H1 (cell line): ENCODE results near the gene TP53RK. TPM values are rescaled to one million over a fixed set of nuclear protein-coding genes. Genes with fewer than 3 reads are reported as not detected.

Experiments
- CTCF ChIA-PET: fragments of 300-600 bp; sonication (Branson Sonifier 250); formaldehyde crosslinking; loops from one replicate; lab custom pipeline; 2021; ENCODE audit not compliant: partially characterized antibody; lab: Charles Lee
- POLR2A ChIA-PET: fragments of 300-600 bp; sonication (Branson Sonifier 250); formaldehyde crosslinking; loops from one replicate; lab custom pipeline; 2021; ENCODE audit warnings: inconsistent platforms; ENCODE audit not compliant: partially characterized antibody; lab: Charles Lee
- DNase-seq, 2 experiments: peaks; one replicate each; pipeline versions ENCODE4 v3.0.0 to v3.0.0-alpha.2; 2010 to 2022; ENCODE audit warnings: low spot score in 2 of 2, low read depth in 1 of 2, mixed read lengths in 1 of 2
- FAIRE-seq: peaks from 2 replicates; lab custom pipeline; 2011; peaks lifted over from hg19 to GRCh38; lab: Jason Lieb, UNC
- H2AFZ ChIP-seq: 2 replicates; pipeline ENCODE4 v1.8.1; 2012; ENCODE audit warnings: low read length, inconsistent platforms
- H2AK5ac ChIP-seq: 2 replicates; pipeline ENCODE4 v1.6.1; 2013; ENCODE audit warnings: low read depth, low read length
- H2BK120ac ChIP-seq: replicated peaks from 2 replicates; pipeline ENCODE3; 2013; ENCODE audit warnings: low read depth, low read length, inconsistent platforms
- H2BK12ac ChIP-seq: 2 replicates; pipeline ENCODE4 v1.6.1; 2013; ENCODE audit warnings: low read depth, low read length
- H2BK15ac ChIP-seq: 2 replicates; pipeline ENCODE4 v1.6.1; 2013; ENCODE audit warnings: low read length
- H2BK20ac ChIP-seq: 2 replicates; pipeline ENCODE4 v1.6.1; 2013; ENCODE audit warnings: low read length
- H2BK5ac ChIP-seq: 2 replicates; pipeline ENCODE4 v1.6.1; 2013; ENCODE audit warnings: low read depth, low read length
- H3K14ac ChIP-seq: 2 replicates; pipeline ENCODE4 v1.6.1; 2013; ENCODE audit warnings: inconsistent platforms; ENCODE audit not compliant: insufficient read length
- H3K18ac ChIP-seq: 2 replicates; pipeline ENCODE4 v1.6.1; 2013; ENCODE audit warnings: low read length; ENCODE audit errors: extremely low read depth
- H3K23ac ChIP-seq: 2 replicates; pipeline ENCODE4 v1.6.1; 2013; ENCODE audit warnings: inconsistent platforms; ENCODE audit not compliant: insufficient read length
- H3K23me2 ChIP-seq: 2 replicates; pipeline ENCODE4 v1.6.1; 2013; ENCODE audit warnings: low read depth, low read length
- H3K27ac ChIP-seq: 2 replicates; pipeline ENCODE4 v1.6.1; 2011; ENCODE audit warnings: low read depth, low read length, inconsistent platforms
- H3K27me3 ChIP-seq, 4 experiments: replicated peaks in 1 of 4; 1 replicate in 1 of 4; 2 replicates in 3 of 4; pipeline versions ENCODE4 v1.6.1 to v1.8.1; 2011 to 2013; ENCODE audit warnings: low read length in 3 of 4, mild to moderate bottlenecking in 3 of 4, inconsistent platforms in 2 of 4, mixed read lengths in 2 of 4, moderate library complexity in 1 of 4; ENCODE audit not compliant: control insufficient read depth in 3 of 4, insufficient read depth in 3 of 4; ENCODE audit errors: extremely low read depth in 1 of 4
- H3K36me3 ChIP-seq, 4 experiments: 2 replicates each; pipeline versions ENCODE4 v1.6.1 to v1.8.1; 2011 to 2013; ENCODE audit warnings: mild to moderate bottlenecking in 4 of 4, low read length in 3 of 4, moderate library complexity in 2 of 4, control low read depth in 1 of 4, inconsistent platforms in 1 of 4; ENCODE audit not compliant: insufficient read depth in 4 of 4, control insufficient read depth in 2 of 4
- H3K4ac ChIP-seq: replicated peaks from 2 replicates; pipeline ENCODE3; 2013; ENCODE audit warnings: low read length, low read depth, mixed read lengths, inconsistent platforms; ENCODE audit not compliant: insufficient read length
- H3K4me1 ChIP-seq, 4 experiments: replicated peaks in 1 of 4; 1 replicate in 1 of 4; 2 replicates in 3 of 4; pipeline versions ENCODE4 v1.6.1 to v1.8.1; 2011 to 2013; ENCODE audit warnings: low read length in 3 of 4, inconsistent platforms in 2 of 4, mixed read lengths in 1 of 4; ENCODE audit not compliant: insufficient read depth in 4 of 4, control insufficient read depth in 3 of 4
- H3K4me2 ChIP-seq, 2 experiments: 2 replicates each; pipeline versions ENCODE4 v1.6.1 to v1.8.1; 2011 to 2013; ENCODE audit warnings: low read depth in 2 of 2, low read length in 2 of 2, control low read depth in 1 of 2, inconsistent platforms in 1 of 2, mild to moderate bottlenecking in 1 of 2; ENCODE audit not compliant: insufficient read depth in 1 of 2
- H3K4me3 ChIP-seq, 4 experiments: fragments of 200-600, 300-600 bp in 1 of 4; sonication (generic), shearing (Covaris generic), sonication (Bioruptor Twin) in 1 of 4; 2 replicates each; pipeline versions ENCODE4 v1.5.1 to v1.8.1; 2011 to 2016; ENCODE audit warnings: low read length in 4 of 4, low read depth in 3 of 4, control low read depth in 2 of 4, inconsistent platforms in 2 of 4, mild to moderate bottlenecking in 2 of 4, mixed read lengths in 1 of 4, moderate library complexity in 1 of 4; ENCODE audit not compliant: insufficient read depth in 2 of 4; ENCODE audit errors: extremely low read depth in 1 of 4
- H3K56ac ChIP-seq: replicated peaks from 2 replicates; pipeline ENCODE3; 2013; ENCODE audit warnings: low read depth, mild to moderate bottlenecking, mixed read lengths, low read length, inconsistent platforms; ENCODE audit not compliant: insufficient read length
- H3K79me1 ChIP-seq: 2 replicates; pipeline ENCODE4 v1.6.1; 2013; ENCODE audit warnings: low read depth, low read length, control low read depth
- H3K79me2 ChIP-seq, 2 experiments: 2 replicates each; pipeline versions ENCODE4 v1.6.1 to v1.8.1; 2012 to 2013; ENCODE audit warnings: low read length in 2 of 2, mild to moderate bottlenecking in 2 of 2, inconsistent platforms in 1 of 2; ENCODE audit not compliant: insufficient read depth in 2 of 2, control insufficient read depth in 1 of 2
- H3K9ac ChIP-seq, 4 experiments: replicated peaks in 1 of 4; 1 replicate in 1 of 4; 2 replicates in 3 of 4; pipeline versions ENCODE4 v1.6.1 to v1.8.1; 2011 to 2013; ENCODE audit warnings: low read depth in 3 of 4, low read length in 3 of 4, control low read depth in 2 of 4, mild to moderate bottlenecking in 2 of 4, moderate library complexity in 2 of 4, inconsistent platforms in 1 of 4; ENCODE audit errors: extremely low read depth in 1 of 4
- H3K9me3 ChIP-seq, 2 experiments: 2 replicates each; pipeline versions ENCODE4 v1.6.1 to v1.8.1; 2012 to 2013; ENCODE audit warnings: mild to moderate bottlenecking in 2 of 2, moderate library complexity in 2 of 2, control low read depth in 1 of 2, inconsistent platforms in 1 of 2, low read depth in 1 of 2, low read length in 1 of 2, mixed read lengths in 1 of 2; ENCODE audit not compliant: insufficient read depth in 2 of 2
- H4K20me1 ChIP-seq, 2 experiments: replicated peaks in 1 of 2; 2 replicates each; pipeline versions ENCODE3 to v1.8.1; 2011 to 2013; ENCODE audit warnings: inconsistent platforms in 2 of 2, low read length in 2 of 2, mild to moderate bottlenecking in 1 of 2; ENCODE audit not compliant: insufficient read depth in 2 of 2, control insufficient read depth in 1 of 2
- H4K5ac ChIP-seq: 2 replicates; pipeline ENCODE4 v1.6.1; 2013; ENCODE audit warnings: low read length, low read depth, mixed read lengths, inconsistent platforms; ENCODE audit not compliant: insufficient read length
- H4K8ac ChIP-seq: 2 replicates; pipeline ENCODE4 v1.8.0; 2013; ENCODE audit warnings: mild to moderate bottlenecking, moderate library complexity, low read length, inconsistent platforms; ENCODE audit not compliant: insufficient read depth; ENCODE audit errors: extremely low read depth
- H4K91ac ChIP-seq: replicated peaks from 2 replicates; pipeline ENCODE3; 2013; ENCODE audit warnings: low read length, mixed read lengths, inconsistent platforms; ENCODE audit not compliant: insufficient read length
- CBX5 ChIP-seq: fragments of 300-800, 300-1000 bp; sonication (generic); IDR thresholded peaks from 2 replicates; pipeline ENCODE4 v1.7.1; 2016; ENCODE audit warnings: antibody characterized with exemption, low read length, low read depth
- CHD1 ChIP-seq: IDR thresholded peaks from 2 replicates; pipeline ENCODE4 v1.6.1; 2012; ENCODE audit warnings: low read depth, low read length, improper control_type of control experiment
- CTBP2 ChIP-seq: IDR thresholded peaks from 2 replicates; pipeline ENCODE4 v1.7.0; 2011; ENCODE audit warnings: borderline replicate concordance, mild to moderate bottlenecking, moderate library complexity, mixed read lengths, low read length; ENCODE audit not compliant: insufficient read depth, insufficient read length
- JUND ChIP-seq: IDR thresholded peaks from 2 replicates; pipeline ENCODE4 v1.6.1; 2011; ENCODE audit warnings: mild to moderate bottlenecking, improper control_type of control experiment, low read length
- KDM5A ChIP-seq: fragments of 200-600 bp; IDR thresholded peaks from 2 replicates; pipeline ENCODE4 v1.7.1; 2012; ENCODE audit warnings: mild to moderate bottlenecking, low read length, inconsistent platforms, mixed read lengths
- NANOG ChIP-seq: IDR thresholded peaks from 2 replicates; pipeline ENCODE4 v1.6.1; 2011; ENCODE audit warnings: low read length, low read depth, mild to moderate bottlenecking, inconsistent platforms; ENCODE audit not compliant: insufficient read depth, poor library complexity, severe bottlenecking
- POLR2AphosphoS5 ChIP-seq: IDR thresholded peaks from 2 replicates; pipeline ENCODE4 v1.6.1; 2011; ENCODE audit warnings: low read depth, low read length
- RAD21 ChIP-seq, 2 experiments: IDR thresholded peaks in 1 of 2; conservative IDR thresholded peaks in 1 of 2; 2 replicates each; pipeline ENCODE4 v1.6.1; 2011; ENCODE audit warnings: low read depth in 2 of 2, low read length in 2 of 2, improper control_type of control experiment in 1 of 2, inconsistent platforms in 1 of 2, mild to moderate bottlenecking in 1 of 2, moderate library complexity in 1 of 2
- TAF1 ChIP-seq: IDR thresholded peaks from 2 replicates; pipeline ENCODE4 v1.6.1; 2011; ENCODE audit warnings: mild to moderate bottlenecking, low read depth, low read length
- WGBS, 2 experiments: shearing (Covaris generic) in 1 of 2; methylation state at CpG; one replicate each; pipeline versions ENCODE4 v1.1.6 to v1.1.7; 2013 to 2015; ENCODE audit warnings: low lambda C conversion rate in 2 of 2, mixed read lengths in 2 of 2, inconsistent platforms in 1 of 2, low coverage in 1 of 2, missing lambda C conversion rate in 1 of 2; ENCODE audit not compliant: insufficient replicate concordance in 2 of 2, insufficient coverage in 1 of 2, insufficient read length in 1 of 2; ENCODE audit errors: extremely low coverage in 1 of 2, missing lambda C conversion rate in 1 of 2; 5-methylcytosine and 5-hydroxymethylcytosine counted together
- polyA plus RNA-seq, 7 experiments: library from polyadenylated mRNA; depleted of rRNA in 3 of 7; stranded (reverse) in 5 of 7; unstranded in 2 of 7; fragments of >200 nt in 5 of 7; fragments of 200-250 nt in 2 of 7; gene quantifications; 1 replicate in 5 of 7; 2 replicates in 1 of 7; 4 replicates in 1 of 7; pipeline versions ENCODE4 v1.2.1 to v1.2.3, GENCODE V29; 2011 to 2013; ENCODE audit warnings: missing spikeins in 2 of 7, mixed read lengths in 2 of 7
- total RNA-seq: library from RNA; stranded (reverse); fragmentation: NEBNext Ultra II Directional; extraction: Animal tissue kit (Norgen Biotek cat#: 25700); gene quantifications from 2 replicates; pipeline ENCODE4 v1.2.1, GENCODE V29; 2021
- TF ChIP-seq, protein P1 (sequence below): IDR thresholded peaks from 2 replicates; pipeline ENCODE4 v1.6.1; 2012; ENCODE audit warnings: low read length, inconsistent platforms

TP53RK gene
- total and polyA plus RNA-seq, 2 of the 8 experiments (the other 6 are each of a cell fraction or from before 2014, with no cell fraction given) = 8.5 to 16.3 TPM

DNA sequence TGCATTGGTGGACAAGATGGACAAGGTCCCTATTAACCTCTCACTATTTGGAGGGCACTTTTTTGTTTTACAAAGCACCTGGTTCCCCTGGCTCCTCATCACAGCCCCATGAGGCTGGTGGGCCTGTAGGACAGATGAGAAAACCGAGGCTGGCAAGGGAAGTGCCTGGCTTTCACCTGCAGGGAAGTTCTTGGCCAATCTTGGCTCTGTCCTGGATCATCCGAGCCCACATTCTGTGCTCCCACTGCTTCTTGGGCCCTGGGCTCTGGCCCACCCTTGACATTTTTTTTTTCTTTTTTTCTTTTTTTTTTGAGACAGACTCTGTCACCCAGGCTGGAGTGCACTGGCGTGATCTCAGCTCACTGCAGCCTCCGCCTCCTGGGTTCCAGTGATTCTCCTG is 52.7 kb downstream of the TP53RK start:
- Histone ChIP-seq H3K27me3 (no peaks in the 10 kb centered on the region), H2AFZ (no peak overlapping the region), H2BK120ac (no peak overlapping the region), H3K79me1 (no peaks in the 10 kb centered on the region), H2BK12ac (no peak overlapping the region), H4K91ac (no peak overlapping the region), H3K9me3 (no peaks in the 10 kb centered on the region), H2BK20ac (no peak overlapping the region), H3K23me2 (no peaks in the 10 kb centered on the region), H3K23ac (no peak overlapping the region), H2BK5ac (no peak overlapping the region), H2BK15ac (no peak overlapping the region), H4K5ac (no peak overlapping the region), H4K20me1 (no peaks in the 10 kb centered on the region), H3K79me2 (no peaks in the 10 kb centered on the region), H3K18ac (no peak overlapping the region), H3K4ac (no peak overlapping the region), H3K4me3 (no peak overlapping the region), H3K4me2 (no peak overlapping the region), H3K56ac (no peak overlapping the region), H4K8ac (no peak overlapping the region), H3K27ac (no peak overlapping the region), H3K4me1 (peaks cover 0 to 8% (median 5%) of the 10 kb centered on the region in 4 experiments; a peak in 5 of 7 replicates), H3K9ac (no peak overlapping the region), H3K36me3 (no peaks in the 10 kb centered on the region), H2AK5ac (no peak overlapping the region), H3K14ac (no peak overlapping the region)
- CTCF ChIA-PET = interaction anchor here (0.6 to 1.7 kb wide), 3 partner anchors 45 to 209 kb away, joined by 3 to 4 read pairs (median 3); no protein-coding TSS in a partner anchor
- no peak for FAIRE-seq
- WGBS, 2 experiments = 100% methylated on average over 3 of the region's 4 CpGs; no CpG with 5 or more reads in 1 of the 2 experiments
- POLR2A ChIA-PET = interaction anchor here (0.7 to 1.1 kb wide), 3 partner anchors 9 to 78 kb away, joined by 3 read pairs; no protein-coding TSS in a partner anchor
- no peak for TF ChIP-seq JUND
- TF ChIP-seq CHD1 = no peak
- no peak for TF ChIP-seq CTBP2
- TF ChIP-seq NANOG = no peak
- TF ChIP-seq, protein P1, sequence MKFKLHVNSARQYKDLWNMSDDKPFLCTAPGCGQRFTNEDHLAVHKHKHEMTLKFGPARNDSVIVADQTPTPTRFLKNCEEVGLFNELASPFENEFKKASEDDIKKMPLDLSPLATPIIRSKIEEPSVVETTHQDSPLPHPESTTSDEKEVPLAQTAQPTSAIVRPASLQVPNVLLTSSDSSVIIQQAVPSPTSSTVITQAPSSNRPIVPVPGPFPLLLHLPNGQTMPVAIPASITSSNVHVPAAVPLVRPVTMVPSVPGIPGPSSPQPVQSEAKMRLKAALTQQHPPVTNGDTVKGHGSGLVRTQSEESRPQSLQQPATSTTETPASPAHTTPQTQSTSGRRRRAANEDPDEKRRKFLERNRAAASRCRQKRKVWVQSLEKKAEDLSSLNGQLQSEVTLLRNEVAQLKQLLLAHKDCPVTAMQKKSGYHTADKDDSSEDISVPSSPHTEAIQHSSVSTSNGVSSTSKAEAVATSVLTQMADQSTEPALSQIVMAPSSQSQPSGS = no peak
- no peak for TF ChIP-seq RAD21 (IDR thresholded peaks at IDR 0.05 in 1 of 2, conservative IDR thresholded peaks at IDR 0.05 in 1 of 2; ENCODE audit: low read depth in 2 of 2, low read length in 2 of 2)
- no peak for TF ChIP-seq CBX5
- no peak for TF ChIP-seq KDM5A
- TF ChIP-seq POLR2AphosphoS5 = no peak
- no peak for TF ChIP-seq TAF1
- no peak for DNase-seq
